ENCODE data around the gene RGPD8.
"Not testable (repeated sequence)": the region's sequence is repeated elsewhere in the genome, so short reads cannot be mapped to it uniquely, and the experiment has no call there.

The RGPD8 gene

GRCh38 chr2:112454586-112454985, 21.1 kb upstream of the RGPD8 start:
- DNase-seq (ENCODE audit: low read depth): no peak
- no peak overlapping the region for H3K4me3 ChIP-seq (ENCODE audit: low read depth, low read length)
- no peak for TF ChIP-seq CTCF (IDR thresholded peaks at IDR 0.05; ENCODE audit: low read depth, low read length, missing control alignments)

GRCh38 chr2:112451317-112451716, 17.9 kb upstream of the RGPD8 start:
- TF ChIP-seq CTCF (IDR thresholded peaks at IDR 0.05; ENCODE audit: low read depth, low read length, missing control alignments): no peak
- DNase-seq (ENCODE audit: low read depth): no peak

GRCh38 chr2:112449854-112450253, 16.4 kb upstream of the RGPD8 start:
- no peak for TF ChIP-seq CTCF (IDR thresholded peaks at IDR 0.05; ENCODE audit: low read depth, low read length, missing control alignments)
- DNase-seq (ENCODE audit: low read depth): no peak
- no peak overlapping the region for H3K4me3 ChIP-seq (ENCODE audit: low read depth, low read length)

More at GRCh38 chr2:112451317-112451716, 17.9 kb upstream of the RGPD8 start:
- no peak overlapping the region for H3K4me3 ChIP-seq (ENCODE audit: low read depth, low read length)

DNA sequence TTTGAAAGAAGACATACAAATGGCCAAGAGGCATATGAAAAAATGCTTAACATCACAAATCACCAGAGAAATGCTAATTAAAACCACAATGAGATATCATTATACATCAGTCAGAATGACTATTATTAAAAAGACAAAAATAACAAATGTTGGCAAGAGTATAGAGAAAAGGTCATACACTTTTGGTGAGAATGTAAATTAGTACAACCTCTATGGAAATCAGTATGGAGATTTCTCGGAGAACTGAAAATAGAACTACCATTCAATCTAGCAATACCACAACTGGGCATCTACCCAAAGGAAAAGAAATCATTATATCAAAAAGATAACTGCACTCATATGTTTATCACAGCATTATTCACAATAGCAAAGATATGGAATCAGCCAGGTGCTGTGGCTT, 10.8 kb upstream of the RGPD8 start:
- H3K4me3 ChIP-seq (ENCODE audit: low read depth, low read length); DNase-seq (ENCODE audit: low read depth): not testable (repeated sequence)

DNA sequence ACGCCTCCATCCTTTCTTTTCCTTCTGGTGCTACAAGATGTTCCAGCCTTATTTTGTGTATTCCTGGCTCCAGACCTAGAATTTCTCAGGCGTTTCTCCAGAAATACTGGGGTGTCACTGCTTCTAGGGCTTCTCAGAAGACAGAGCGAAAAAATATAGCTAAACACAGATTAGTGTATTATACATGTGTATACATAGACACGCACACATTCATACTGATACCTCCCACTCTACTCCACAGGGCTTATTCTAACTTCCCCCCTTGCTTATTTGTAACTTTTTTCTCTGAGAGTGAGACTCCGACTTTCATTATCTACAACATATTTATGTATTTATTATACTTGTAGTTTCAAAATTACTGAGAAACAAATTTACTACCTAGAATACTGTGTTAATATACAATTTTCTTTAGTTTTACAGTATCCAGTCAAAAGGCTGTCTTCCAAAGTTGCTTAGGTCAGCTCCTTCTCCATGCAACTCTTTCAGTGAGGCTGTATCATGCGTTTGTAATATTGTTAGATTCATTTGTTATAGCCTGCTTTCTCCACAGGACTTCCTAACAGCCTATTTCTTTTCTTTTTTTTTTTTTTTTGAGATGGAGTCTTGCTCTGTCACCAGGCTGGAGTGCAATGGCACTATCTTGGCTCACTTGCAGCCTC, 5.3 kb upstream of the RGPD8 start:
- not testable (repeated sequence) for DNase-seq (ENCODE audit: low read depth); H3K4me3 ChIP-seq (ENCODE audit: low read depth, low read length)

DNA sequence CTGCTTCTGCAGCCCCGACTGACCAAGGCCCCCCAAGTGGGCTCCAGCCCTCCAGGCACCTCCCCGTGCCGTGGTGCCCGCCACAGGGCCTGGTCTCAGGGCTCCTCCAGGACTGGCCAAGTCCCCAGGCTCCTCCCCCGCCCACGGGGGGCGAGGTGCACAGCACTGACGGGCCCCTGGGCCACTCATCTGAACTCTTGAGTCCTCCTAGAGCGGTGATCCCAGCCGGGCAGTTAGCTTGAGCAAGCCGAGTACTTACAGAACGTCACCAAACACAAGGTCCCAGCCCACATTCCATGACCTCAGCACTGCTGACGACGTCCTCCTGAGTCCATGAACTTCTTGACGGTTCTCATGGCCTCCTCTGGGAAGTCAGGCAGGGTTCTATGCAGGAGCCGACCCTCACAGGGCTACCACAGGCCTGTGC, 4.0 kb upstream of the RGPD8 start:
- not testable (repeated sequence) for DNase-seq (ENCODE audit: low read depth); H3K4me3 ChIP-seq (ENCODE audit: low read depth, low read length)

GRCh38 chr2:112436993-112437392, 3.5 kb upstream of the RGPD8 start:
- not testable (repeated sequence) for DNase-seq (ENCODE audit: low read depth); H3K4me3 ChIP-seq (ENCODE audit: low read depth, low read length)

GRCh38 chr2:112435716-112436431, 2.4 kb upstream of the RGPD8 start:
- H3K4me3 ChIP-seq (ENCODE audit: low read depth, low read length); DNase-seq (ENCODE audit: low read depth): not testable (repeated sequence)

DNA sequence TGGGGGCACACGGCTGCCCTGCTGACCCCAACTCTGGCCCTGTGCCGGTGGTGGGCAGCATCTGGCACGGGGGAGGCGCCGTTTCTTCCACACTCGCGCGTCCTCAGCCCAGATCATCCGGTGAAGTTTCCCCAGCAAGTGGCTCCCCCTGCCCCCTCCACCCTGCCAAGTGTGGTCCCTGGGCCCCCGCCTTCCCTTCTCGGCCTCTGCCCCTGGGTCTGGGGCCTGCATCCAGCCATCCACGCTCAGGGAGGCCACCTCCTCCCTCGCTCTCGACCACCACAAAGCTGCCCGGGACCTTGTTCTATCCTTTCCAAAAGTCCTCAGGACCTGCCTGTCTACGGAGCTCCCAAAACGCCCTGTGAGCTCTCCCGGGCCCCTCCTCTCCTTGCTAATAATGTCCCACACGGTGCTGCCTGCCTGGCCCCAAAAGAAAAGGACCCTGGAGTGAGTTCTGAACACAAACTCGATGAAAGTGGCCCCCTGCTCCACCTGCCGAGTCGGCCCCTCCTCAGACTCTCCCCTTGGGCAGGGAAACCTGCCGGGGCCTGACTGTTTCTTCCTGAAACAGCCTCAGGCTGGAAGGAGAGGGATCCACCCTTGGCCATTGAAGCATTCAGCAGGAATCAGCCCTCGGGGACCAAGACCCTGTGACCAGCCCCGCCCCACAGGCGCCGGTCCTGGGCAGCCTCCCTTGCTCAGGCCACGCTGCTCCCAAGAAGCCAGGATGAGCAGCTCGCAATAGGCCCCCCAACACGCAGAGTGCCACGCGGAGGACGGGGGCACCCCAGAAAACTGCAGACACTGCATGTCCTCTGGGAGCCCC, 1.7 kb upstream of the RGPD8 start:
- DNase-seq (ENCODE audit: low read depth); H3K4me3 ChIP-seq (ENCODE audit: low read depth, low read length): not testable (repeated sequence)

Measured in GM12864 (cell line).